T-cell (primary cell): ENCODE data around the gene ARPP21. TPM values are rescaled to one million over a fixed set of nuclear protein-coding genes. Genes with fewer than 3 reads are reported as not detected.

Experiments used
- ATAC-seq, 4 experiments: fragments of 200-7000 bp in 3 of 4; fragments of 150-1000 bp in 1 of 4; cut with Tn5 transposase; replicated peaks in 1 of 4; 1 replicate in 3 of 4; 2 replicates in 1 of 4; pipeline ENCODE4 v1.10.0; 2021; ENCODE audit warnings: moderate library complexity in 3 of 4, mild to moderate bottlenecking in 2 of 4, moderate number of reproducible peaks in 1 of 4
- CTCF ChIA-PET, 2 donors: fragments of 300-600 bp; sonication (Branson Sonifier 250); formaldehyde crosslinking; loops; one replicate each; lab custom pipeline; 2022; ENCODE audit warnings: antibody characterized with exemption in 2 of 2; lab: Charles Lee
- POLR2A ChIA-PET, 2 donors: fragments of 300-600 bp; sonication (Branson Sonifier 250); formaldehyde crosslinking; loops; one replicate each; lab custom pipeline; 2022; ENCODE audit warnings: antibody characterized with exemption in 2 of 2; lab: Charles Lee
- DNase-seq, 35 experiments: peaks; one replicate each; pipeline versions ENCODE4 v3.0.0 to v3.0.0-alpha.2; 2013 to 2023
- H3K27ac ChIP-seq: one replicate; pipeline ENCODE4 v1.5.1; 2013; ENCODE audit warnings: low read length
- H3K27me3 ChIP-seq, 2 experiments: replicated peaks in 1 of 2; 1 replicate in 1 of 2; 2 replicates in 1 of 2; pipeline versions ENCODE4 v1.6.1 to v1.7.0; 2013; ENCODE audit warnings: low read length in 1 of 2, mixed read lengths in 1 of 2; ENCODE audit not compliant: control insufficient read depth in 2 of 2, insufficient read depth in 2 of 2; ENCODE audit errors: extremely low read depth in 1 of 2
- H3K36me3 ChIP-seq, 2 donors: 1 replicate in 1 of 2; 2 replicates in 1 of 2; pipeline versions ENCODE4 v1.6.1 to v1.7.0; 2013; ENCODE audit warnings: low read length in 1 of 2; ENCODE audit not compliant: control insufficient read depth in 2 of 2, insufficient read depth in 1 of 2; ENCODE audit errors: extremely low read depth in 1 of 2
- H3K4me1 ChIP-seq, 2 experiments: 1 replicate in 1 of 2; 2 replicates in 1 of 2; pipeline versions ENCODE4 v1.6.1 to v1.7.0; 2013; ENCODE audit warnings: low read length in 2 of 2, mixed read lengths in 1 of 2; ENCODE audit not compliant: insufficient read depth in 2 of 2, control insufficient read depth in 1 of 2; ENCODE audit errors: extremely low read depth in 1 of 2
- H3K4me3 ChIP-seq, 2 donors: 1 replicate in 1 of 2; 2 replicates in 1 of 2; pipeline versions ENCODE4 v1.5.1 to v1.7.0; 2013; ENCODE audit warnings: mild to moderate bottlenecking in 2 of 2, low read length in 1 of 2, moderate library complexity in 1 of 2; ENCODE audit not compliant: control insufficient read depth in 1 of 2; ENCODE audit errors: extremely low read depth in 1 of 2
- H3K9me3 ChIP-seq: 2 replicates; pipeline ENCODE4 v1.7.0; 2013
- H3K27ac Mint-ChIP-seq, 2 donors: one replicate each; pipeline ENCODE4 v1.8.0; 2020 to 2021; ENCODE audit warnings: mild to moderate bottlenecking in 2 of 2, mixed read lengths in 2 of 2
- H3K27me3 Mint-ChIP-seq, 2 donors: one replicate each; pipeline ENCODE4 v1.8.0; 2021 to 2022; ENCODE audit warnings: mixed read lengths in 2 of 2
- H3K36me3 Mint-ChIP-seq: one replicate; pipeline ENCODE4 v1.8.0; 2021; ENCODE audit warnings: mixed read lengths
- H3K4me1 Mint-ChIP-seq, 3 donors: one replicate each; pipeline ENCODE4 v1.8.0; 2020 to 2022; ENCODE audit warnings: mixed read lengths in 3 of 3, mild to moderate bottlenecking in 1 of 3
- H3K4me3 Mint-ChIP-seq, 3 donors: one replicate each; pipeline ENCODE4 v1.8.0; 2020 to 2022; ENCODE audit warnings: mild to moderate bottlenecking in 3 of 3, mixed read lengths in 3 of 3, moderate library complexity in 3 of 3
- H3K9me3 Mint-ChIP-seq, 3 donors: one replicate each; pipeline ENCODE4 v1.8.0; 2020 to 2022; ENCODE audit warnings: mixed read lengths in 3 of 3
- WGBS: methylation state at CpG from one replicate; pipeline ENCODE4 v1.1.5; 2013; ENCODE audit warnings: missing lambda C conversion rate; ENCODE audit not compliant: insufficient coverage; 5-methylcytosine and 5-hydroxymethylcytosine counted together
- total RNA-seq, 35 experiments: library from RNA in 6 of 35; stranded (reverse) in 6 of 35; fragments of 120-200 nt in 1 of 35; gene quantifications; one replicate each; pipeline versions ENCODE4 v1.2.1 to v1.2.4 and lab custom pipeline; 2013 to 2026

ARPP21 gene
- total RNA-seq, 5 donors from 2014 or later (not counting 1 experiment from before 2014, with no cell fraction given), result not detected

- WGBS, result no CpG with 5 or more reads among the region's 4 CpGs
- Histone ChIP-seq H3K27ac (no peak overlapping the region), H3K9me3 (no peaks in the 10 kb centered on the region), H3K4me3 (no peak overlapping the region), H3K27me3 (no peaks in the 10 kb centered on the region), H3K4me1 (peaks cover 0 to 12% of the 10 kb centered on the region in 2 experiments), H3K36me3 (no peaks in the 10 kb centered on the region)
- ATAC-seq, result no peak
- POLR2A ChIA-PET, result interaction anchor here in 1 of 2 donors (0.6 kb wide), 1 partner anchor 33 kb away, joined by 3 read pairs; no protein-coding TSS in a partner anchor
- DNase-seq, result no peak
- H3K36me3 Mint-ChIP-seq, result no peaks in the 10 kb centered on the region
- H3K9me3 Mint-ChIP-seq, result peaks cover 0 to 5% (median 0%) of the 10 kb centered on the region in 3 donors
- no peak overlapping the region for H3K27ac Mint-ChIP-seq
- H3K4me3 Mint-ChIP-seq, result no peak overlapping the region
- H3K27me3 Mint-ChIP-seq, result peaks cover 0 to 17% of the 10 kb centered on the region in 2 donors
- CTCF ChIA-PET, result no interaction called here
- H3K4me1 Mint-ChIP-seq, result no peaks in the 10 kb centered on the region
Observed at GRCh38 chr3:35646081-35646480, 6.8 kb downstream of the ARPP21 start.

- ATAC-seq, result no peak
Observed at GRCh38 chr3:35647461-35647860, 8.1 kb downstream of the ARPP21 start.

GRCh38 chr3:35648347-35648746 is 9.0 kb downstream of the ARPP21 start:
- ATAC-seq, result no peak

More at GRCh38 chr3:35647461-35647860, 8.1 kb downstream of the ARPP21 start:
- no peak overlapping the region for H3K27ac Mint-ChIP-seq
- DNase-seq, result no peak
- no peak overlapping the region for H3K4me3 Mint-ChIP-seq
- Histone ChIP-seq H3K9me3 (no peaks in the 10 kb centered on the region), H3K4me3 (no peak overlapping the region), H3K27me3 (no peaks in the 10 kb centered on the region), H3K4me1 (peaks cover 0 to 7% of the 10 kb centered on the region in 2 experiments), H3K27ac (no peak overlapping the region), H3K36me3 (no peaks in the 10 kb centered on the region)
- CTCF ChIA-PET, result no interaction called here
- POLR2A ChIA-PET, result no interaction called here
- no peaks in the 10 kb centered on the region for H3K36me3 Mint-ChIP-seq
- peaks cover 0 to 11% of the 10 kb centered on the region in 2 donors for H3K27me3 Mint-ChIP-seq
- no peaks in the 10 kb centered on the region for H3K4me1 Mint-ChIP-seq
- no CpG with 5 or more reads among the region's 4 CpGs for WGBS
- peaks cover 0 to 5% (median 0%) of the 10 kb centered on the region in 3 donors for H3K9me3 Mint-ChIP-seq

GRCh38 chr3:35649405-35649804 is 10.1 kb downstream of the ARPP21 start:
- no peak overlapping the region for H3K27ac Mint-ChIP-seq

More at GRCh38 chr3:35648347-35648746, 9.0 kb downstream of the ARPP21 start:
- Mint-ChIP-seq H3K27me3 (peaks cover 0 to 11% of the 10 kb centered on the region in 2 donors), H3K36me3 (no peaks in the 10 kb centered on the region), H3K4me3 (no peak overlapping the region), H3K27ac (no peak overlapping the region), H3K9me3 (peaks cover 0 to 5% (median 0%) of the 10 kb centered on the region in 3 donors), H3K4me1 (no peaks in the 10 kb centered on the region)
- Histone ChIP-seq H3K36me3 (no peaks in the 10 kb centered on the region), H3K27me3 (no peaks in the 10 kb centered on the region), H3K4me1 (peaks cover 0 to 6% of the 10 kb centered on the region in 2 experiments), H3K4me3 (no peak overlapping the region), H3K9me3 (no peaks in the 10 kb centered on the region), H3K27ac (no peak overlapping the region)
- WGBS, result 25% methylated on average over 1 of the region's 2 CpGs
- ChIA-PET POLR2A (no interaction called here), CTCF (no interaction called here)
- no peak for DNase-seq

GRCh38 chr3:35651426-35651825 is 12.1 kb downstream of the ARPP21 start:
- H3K36me3 ChIP-seq, result no peaks in the 10 kb centered on the region
- no peaks in the 10 kb centered on the region for H3K27me3 ChIP-seq
- no CpG with 5 or more reads among the region's 1 CpG for WGBS
- no peak overlapping the region for H3K4me3 ChIP-seq
- ATAC-seq, result no peak
- no peaks in the 10 kb centered on the region for H3K4me1 Mint-ChIP-seq
- ChIA-PET CTCF (no interaction called here), POLR2A (no interaction called here)
- peaks cover 0 to 3% of the 10 kb centered on the region in 2 donors for H3K27me3 Mint-ChIP-seq
- no peak overlapping the region for H3K27ac Mint-ChIP-seq
- no peak for DNase-seq
- no peaks in the 10 kb centered on the region for H3K9me3 Mint-ChIP-seq
- H3K4me1 ChIP-seq, result peaks cover 0 to 7% of the 10 kb centered on the region in 2 experiments
- H3K4me3 Mint-ChIP-seq, result no peak overlapping the region
- H3K36me3 Mint-ChIP-seq, result no peaks in the 10 kb centered on the region
- no peaks in the 10 kb centered on the region for H3K9me3 ChIP-seq
- H3K27ac ChIP-seq, result no peak overlapping the region

More at GRCh38 chr3:35649405-35649804, 10.1 kb downstream of the ARPP21 start:
- H3K27me3 ChIP-seq, result no peaks in the 10 kb centered on the region
- no peak for ATAC-seq
- no peaks in the 10 kb centered on the region for H3K9me3 ChIP-seq
- no peak overlapping the region for H3K4me3 ChIP-seq
- peaks cover 0 to 11% of the 10 kb centered on the region in 2 donors for H3K27me3 Mint-ChIP-seq
- DNase-seq, result no peak
- no peak overlapping the region for H3K4me3 Mint-ChIP-seq
- WGBS, result no CpG with 5 or more reads among the region's 2 CpGs
- ChIA-PET POLR2A (no interaction called here), CTCF (no interaction called here)
- no peaks in the 10 kb centered on the region for H3K4me1 Mint-ChIP-seq
- H3K36me3 ChIP-seq, result no peaks in the 10 kb centered on the region
- H3K9me3 Mint-ChIP-seq, result peaks cover 0 to 5% (median 0%) of the 10 kb centered on the region in 3 donors
- H3K4me1 ChIP-seq, result peaks cover 0 to 7% of the 10 kb centered on the region in 2 experiments
- no peak overlapping the region for H3K27ac ChIP-seq
- no peaks in the 10 kb centered on the region for H3K36me3 Mint-ChIP-seq

- Histone ChIP-seq H3K27ac (no peak overlapping the region), H3K9me3 (no peaks in the 10 kb centered on the region), H3K27me3 (no peaks in the 10 kb centered on the region), H3K36me3 (no peaks in the 10 kb centered on the region), H3K4me1 (peaks cover 0 to 7% of the 10 kb centered on the region in 2 experiments), H3K4me3 (no peak overlapping the region)
- ATAC-seq, result no peak
- Mint-ChIP-seq H3K27me3 (peaks cover 0 to 3% of the 10 kb centered on the region in 2 donors), H3K4me1 (no peaks in the 10 kb centered on the region), H3K4me3 (no peak overlapping the region), H3K9me3 (no peaks in the 10 kb centered on the region), H3K27ac (no peak overlapping the region), H3K36me3 (no peaks in the 10 kb centered on the region)
- POLR2A ChIA-PET, result no interaction called here
- CTCF ChIA-PET, result no interaction called here
- no CpG with 5 or more reads among the region's 1 CpG for WGBS
- DNase-seq, result no peak
Observed at GRCh38 chr3:35651851-35652250, 12.5 kb downstream of the ARPP21 start.
